ENCODE results near the gene SAT2.
"Not testable (repeated sequence)": the region's sequence is repeated elsewhere in the genome, so short reads cannot be mapped to it uniquely, and the experiment has no call there.

Gene SAT2

DNA sequence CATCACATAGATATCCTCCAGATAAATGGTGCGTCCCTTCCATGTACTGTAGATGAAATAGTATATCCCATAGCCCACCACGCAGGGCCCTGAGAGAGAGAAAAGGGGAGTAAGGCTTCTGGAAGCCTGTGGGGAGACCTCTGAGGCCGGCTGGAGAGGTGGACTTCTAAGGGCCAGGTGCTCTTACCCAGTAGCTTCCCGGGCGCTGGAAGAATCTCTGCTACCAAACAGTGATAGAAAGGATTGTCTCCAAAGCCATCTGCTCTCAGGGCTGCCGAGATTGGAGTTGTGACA, 718 bp downstream of the SAT2 start:
- peak in 1 of 2 donors; percentile 13 for DNase-seq
- H3K36me3 ChIP-seq (ENCODE audit: control insufficient read depth in 1 of 2, insufficient read depth in 2 of 2, low read length in 2 of 2) = peaks cover 0 to 2% of the 10 kb centered on the region in 2 experiments
- peaks cover 5% of the 10 kb centered on the region in 2 experiments for H3K4me1 ChIP-seq (ENCODE audit: control insufficient read depth in 1 of 2, insufficient read depth in 2 of 2, low read length in 2 of 2)
- no peak overlapping the region for H2BK120ac ChIP-seq (ENCODE audit: insufficient read depth, low read length, poor library complexity)
- H2BK12ac ChIP-seq (ENCODE audit: low read length) = no peak overlapping the region
- peak overlapping the region; percentile 82 for H3K4me2 ChIP-seq (ENCODE audit: low read length)
- peak overlapping the region; percentile 27 for H4K12ac ChIP-seq (ENCODE audit: low read depth, low read length)
- H3K18ac ChIP-seq (ENCODE audit: low read length) = peak overlapping the region; percentile 46
- H3K79me1 ChIP-seq (ENCODE audit: low read length) = peaks cover 2% of the 10 kb centered on the region
- H3K27me3 ChIP-seq (ENCODE audit: insufficient read depth, low read length) = no peaks in the 10 kb centered on the region
- no peak overlapping the region for H4K8ac ChIP-seq (ENCODE audit: low read depth, low read length)
- no peak overlapping the region for H4K91ac ChIP-seq (ENCODE audit: low read depth, low read length)
- no peak overlapping the region for H2AFZ ChIP-seq (ENCODE audit: insufficient read depth, low read length, poor library complexity)
- H3K9ac ChIP-seq (ENCODE audit: low read length) = peak overlapping the region; percentile 66
- no peak overlapping the region for H2AK5ac ChIP-seq (ENCODE audit: low read length)
- no peak overlapping the region for H2BK5ac ChIP-seq (ENCODE audit: low read depth, low read length, poor library complexity)
- H3K4ac ChIP-seq (ENCODE audit: low read depth, low read length) = no peak overlapping the region
- H3K4me3 ChIP-seq (ENCODE audit: low read depth, low read length) = peak overlapping the region; percentile 75
- WGBS (ENCODE audit: extremely low coverage, insufficient coverage, insufficient read length) = no CpG with 5 or more reads among the region's 6 CpGs
- no peak overlapping the region for H3K27ac ChIP-seq (ENCODE audit: low read depth, low read length)
- no peak overlapping the region for H3K23ac ChIP-seq (ENCODE audit: low read length)
- no peak overlapping the region for H3K14ac ChIP-seq (ENCODE audit: low read length)
- H3K9me3 ChIP-seq (ENCODE audit: insufficient read depth, low read depth, low read length) = peaks cover 1% of the 10 kb centered on the region
- H3K79me2 ChIP-seq (ENCODE audit: control insufficient read depth, insufficient read depth, low read length, poor library complexity) = peaks cover 2% of the 10 kb centered on the region

DNA sequence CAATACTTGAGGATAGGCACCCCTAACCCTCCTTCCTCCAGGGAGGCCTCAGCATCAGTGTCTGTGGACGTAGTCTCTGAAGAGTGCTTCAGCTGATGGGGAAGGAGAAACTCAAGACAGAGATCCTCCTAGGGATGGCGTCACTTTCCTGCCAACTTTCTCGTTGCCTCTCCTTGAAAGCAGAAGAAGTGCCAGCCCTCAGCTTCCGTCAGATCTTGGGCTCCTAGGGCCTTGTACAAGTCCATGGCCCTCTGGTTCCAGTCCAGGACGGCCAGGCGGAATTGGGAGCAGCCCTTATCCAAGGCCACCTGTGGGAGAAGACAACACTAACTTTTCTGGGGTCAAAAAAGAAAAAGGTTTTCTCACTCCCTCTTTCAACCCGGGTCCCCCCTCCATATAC, 1.3 kb downstream of the SAT2 start:
- no peak overlapping the region for H3K18ac ChIP-seq (ENCODE audit: low read length)
- H3K79me2 ChIP-seq (ENCODE audit: control insufficient read depth, insufficient read depth, low read length, poor library complexity) = peaks cover 2% of the 10 kb centered on the region
- no peak for DNase-seq
- H2BK120ac ChIP-seq (ENCODE audit: insufficient read depth, low read length, poor library complexity) = no peak overlapping the region
- peaks cover 0 to 2% of the 10 kb centered on the region in 2 experiments for H3K36me3 ChIP-seq (ENCODE audit: control insufficient read depth in 1 of 2, insufficient read depth in 2 of 2, low read length in 2 of 2)
- no peak overlapping the region for H3K4me2 ChIP-seq (ENCODE audit: low read length)
- H3K9me3 ChIP-seq (ENCODE audit: insufficient read depth, low read depth, low read length) = peaks cover 1% of the 10 kb centered on the region
- no peak overlapping the region for H3K4me3 ChIP-seq (ENCODE audit: low read depth, low read length)
- no peak overlapping the region for H3K27ac ChIP-seq (ENCODE audit: low read depth, low read length)
- H2BK5ac ChIP-seq (ENCODE audit: low read depth, low read length, poor library complexity) = no peak overlapping the region
- no peak overlapping the region for H3K23ac ChIP-seq (ENCODE audit: low read length)
- WGBS (ENCODE audit: extremely low coverage, insufficient coverage, insufficient read length) = no CpG with 5 or more reads among the region's 7 CpGs
- H3K14ac ChIP-seq (ENCODE audit: low read length) = no peak overlapping the region
- H3K9ac ChIP-seq (ENCODE audit: low read length) = no peak overlapping the region
- H4K12ac ChIP-seq (ENCODE audit: low read depth, low read length) = no peak overlapping the region
- no peak overlapping the region for H3K4ac ChIP-seq (ENCODE audit: low read depth, low read length)
- no peaks in the 10 kb centered on the region for H3K27me3 ChIP-seq (ENCODE audit: insufficient read depth, low read length)
- H3K79me1 ChIP-seq (ENCODE audit: low read length) = peaks cover 2% of the 10 kb centered on the region
- H4K91ac ChIP-seq (ENCODE audit: low read depth, low read length) = no peak overlapping the region
- no peak overlapping the region for H2AFZ ChIP-seq (ENCODE audit: insufficient read depth, low read length, poor library complexity)
- no peak overlapping the region for H4K8ac ChIP-seq (ENCODE audit: low read depth, low read length)
- H2AK5ac ChIP-seq (ENCODE audit: low read length) = no peak overlapping the region
- peaks cover 5% of the 10 kb centered on the region in 2 experiments for H3K4me1 ChIP-seq (ENCODE audit: control insufficient read depth in 1 of 2, insufficient read depth in 2 of 2, low read length in 2 of 2)
- no peak overlapping the region for H2BK12ac ChIP-seq (ENCODE audit: low read length)

- H3K79me1 ChIP-seq (ENCODE audit: low read length); H3K18ac ChIP-seq (ENCODE audit: low read length); H3K27ac ChIP-seq (ENCODE audit: low read depth, low read length); H3K4me1 ChIP-seq (ENCODE audit: control insufficient read depth in 1 of 2, insufficient read depth in 2 of 2, low read length in 2 of 2); H3K14ac ChIP-seq (ENCODE audit: low read length); DNase-seq; H2AFZ ChIP-seq (ENCODE audit: insufficient read depth, low read length, poor library complexity); H3K23ac ChIP-seq (ENCODE audit: low read length); H4K12ac ChIP-seq (ENCODE audit: low read depth, low read length); H2BK120ac ChIP-seq (ENCODE audit: insufficient read depth, low read length, poor library complexity); H3K4me3 ChIP-seq (ENCODE audit: low read depth, low read length); H3K27me3 ChIP-seq (ENCODE audit: insufficient read depth, low read length); H3K36me3 ChIP-seq (ENCODE audit: control insufficient read depth in 1 of 2, insufficient read depth in 2 of 2, low read length in 2 of 2); H2AK5ac ChIP-seq (ENCODE audit: low read length); H3K9me3 ChIP-seq (ENCODE audit: insufficient read depth, low read depth, low read length); H4K91ac ChIP-seq (ENCODE audit: low read depth, low read length); H3K4ac ChIP-seq (ENCODE audit: low read depth, low read length); H3K4me2 ChIP-seq (ENCODE audit: low read length); H3K9ac ChIP-seq (ENCODE audit: low read length); H2BK5ac ChIP-seq (ENCODE audit: low read depth, low read length, poor library complexity); H3K79me2 ChIP-seq (ENCODE audit: control insufficient read depth, insufficient read depth, low read length, poor library complexity); H4K8ac ChIP-seq (ENCODE audit: low read depth, low read length); H2BK12ac ChIP-seq (ENCODE audit: low read length): not testable (repeated sequence)
- WGBS (ENCODE audit: extremely low coverage, insufficient coverage, insufficient read length) = no CpG with 5 or more reads among the region's 16 CpGs
These were observed 1.9 kb downstream of the SAT2 start for GRCh38 chr17:7625749-7626148.

GRCh38 chr17:7623661-7624060, 4.0 kb downstream of the SAT2 start:
- DNase-seq = no peak
- no peak overlapping the region for H3K4ac ChIP-seq (ENCODE audit: low read depth, low read length)
- no peak overlapping the region for H2AFZ ChIP-seq (ENCODE audit: insufficient read depth, low read length, poor library complexity)
- H3K9ac ChIP-seq (ENCODE audit: low read length) = no peak overlapping the region
- H3K27me3 ChIP-seq (ENCODE audit: insufficient read depth, low read length) = no peaks in the 10 kb centered on the region
- H3K36me3 ChIP-seq (ENCODE audit: control insufficient read depth in 1 of 2, insufficient read depth in 2 of 2, low read length in 2 of 2) = peaks cover 0 to 2% of the 10 kb centered on the region in 2 experiments
- no peak overlapping the region for H3K4me2 ChIP-seq (ENCODE audit: low read length)
- H2BK120ac ChIP-seq (ENCODE audit: insufficient read depth, low read length, poor library complexity) = no peak overlapping the region
- no peak overlapping the region for H4K8ac ChIP-seq (ENCODE audit: low read depth, low read length)
- no peaks in the 10 kb centered on the region for H3K9me3 ChIP-seq (ENCODE audit: insufficient read depth, low read depth, low read length)
- H3K4me1 ChIP-seq (ENCODE audit: control insufficient read depth in 1 of 2, insufficient read depth in 2 of 2, low read length in 2 of 2) = peaks cover 5% of the 10 kb centered on the region in 2 experiments
- WGBS (ENCODE audit: extremely low coverage, insufficient coverage, insufficient read length) = no CpG with 5 or more reads among the region's 5 CpGs
- no peak overlapping the region for H3K23ac ChIP-seq (ENCODE audit: low read length)
- H4K12ac ChIP-seq (ENCODE audit: low read depth, low read length) = no peak overlapping the region
- no peak overlapping the region for H2BK12ac ChIP-seq (ENCODE audit: low read length)
- no peak overlapping the region for H3K27ac ChIP-seq (ENCODE audit: low read depth, low read length)
- peaks cover 2% of the 10 kb centered on the region for H3K79me1 ChIP-seq (ENCODE audit: low read length)
- no peak overlapping the region for H2BK5ac ChIP-seq (ENCODE audit: low read depth, low read length, poor library complexity)
- H3K4me3 ChIP-seq (ENCODE audit: low read depth, low read length) = no peak overlapping the region
- no peak overlapping the region for H4K91ac ChIP-seq (ENCODE audit: low read depth, low read length)
- H2AK5ac ChIP-seq (ENCODE audit: low read length) = no peak overlapping the region
- H3K18ac ChIP-seq (ENCODE audit: low read length) = no peak overlapping the region
- peaks cover 2% of the 10 kb centered on the region for H3K79me2 ChIP-seq (ENCODE audit: control insufficient read depth, insufficient read depth, low read length, poor library complexity)
- no peak overlapping the region for H3K14ac ChIP-seq (ENCODE audit: low read length)

Data from trophoblast cell (in vitro differentiated cells and primary cell).